MM.1S (cell line): Measurements from ENCODE around the gene SRCIN1.

ENCODE experiments used
- CTCF ChIP-seq: fragments of 300-600 bp; sonication (generic); IDR thresholded peaks from 2 replicates; pipeline ENCODE4 v1.5.1; 2016; ENCODE audit warnings: antibody characterized with exemption, low read length, mixed read lengths
- EZH2 ChIP-seq: fragments of 300-600 bp; sonication (generic); optimal IDR thresholded peaks from 2 replicates; pipeline ENCODE3; 2017; ENCODE audit warnings: low read depth, mild to moderate bottlenecking, antibody characterized with exemption, low read length, mixed read lengths

DNA sequence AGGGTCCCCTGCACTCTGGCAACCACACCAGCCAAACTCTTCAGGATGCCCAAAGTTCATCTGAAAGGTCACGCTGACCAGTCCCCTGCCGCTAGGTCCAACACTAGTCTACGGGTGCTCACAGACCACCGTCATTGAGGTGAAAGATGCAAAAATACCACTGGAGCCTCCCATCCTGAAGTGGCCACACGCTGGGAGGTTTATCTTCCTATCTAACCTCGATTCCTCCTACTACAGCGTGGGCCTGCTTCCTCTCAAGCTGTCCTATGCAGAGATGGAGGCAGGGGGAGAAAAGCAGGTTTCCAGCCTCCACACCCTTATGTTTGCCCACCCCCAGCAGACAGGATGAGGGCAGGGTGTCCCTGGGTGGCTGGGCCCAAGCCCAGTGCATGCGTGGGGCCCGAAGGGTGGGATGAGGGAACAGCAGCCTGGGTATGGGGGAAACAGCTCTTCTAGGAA lies 6.3 kb downstream of the SRCIN1 start:
- TF ChIP-seq CTCF (no peak), EZH2 (no peak)
